ENCODE data around the gene GRID2. TPM values are rescaled to one million over a fixed set of nuclear protein-coding genes. Genes with fewer than 3 reads are reported as not detected.

The GRID2 gene
- total and polyA plus RNA-seq, 10 of the 15 experiments (the other 5 are each of a cell fraction or from before 2014, with no cell fraction given), result not detected

- no peak for TF ChIP-seq HDAC6 (IDR thresholded peaks at IDR 0.05; ENCODE audit: unreplicated experiment)
- TF ChIP-seq MEF2B (IDR thresholded peaks at IDR 0.05; ENCODE audit: partially characterized antibody, poor library complexity, severe bottlenecking), result peak; percentile 54
- no peak for TF ChIP-seq ZNF687 (IDR thresholded peaks at IDR 0.05)
- TF ChIP-seq IRF4 (IDR thresholded peaks at IDR 0.05; ENCODE audit: low read depth, low read length), result no peak
- TF ChIP-seq EGR1 (IDR thresholded peaks at IDR 0.05; ENCODE audit: borderline replicate concordance in 1 of 2, low read depth in 2 of 2, low read length in 2 of 2), result no peak
- no peak for TF ChIP-seq CEBPB (IDR thresholded peaks at IDR 0.05; ENCODE audit: borderline replicate concordance in 1 of 2, low read depth in 2 of 2, low read length in 2 of 2)
- no peak for TF ChIP-seq JUND (IDR thresholded peaks at IDR 0.05; ENCODE audit: low read depth, low read length)
- TF ChIP-seq RCOR1 (conservative IDR thresholded peaks at IDR 0.05; ENCODE audit: low read depth, low read length), result no peak
- TF ChIP-seq, protein P1, sequence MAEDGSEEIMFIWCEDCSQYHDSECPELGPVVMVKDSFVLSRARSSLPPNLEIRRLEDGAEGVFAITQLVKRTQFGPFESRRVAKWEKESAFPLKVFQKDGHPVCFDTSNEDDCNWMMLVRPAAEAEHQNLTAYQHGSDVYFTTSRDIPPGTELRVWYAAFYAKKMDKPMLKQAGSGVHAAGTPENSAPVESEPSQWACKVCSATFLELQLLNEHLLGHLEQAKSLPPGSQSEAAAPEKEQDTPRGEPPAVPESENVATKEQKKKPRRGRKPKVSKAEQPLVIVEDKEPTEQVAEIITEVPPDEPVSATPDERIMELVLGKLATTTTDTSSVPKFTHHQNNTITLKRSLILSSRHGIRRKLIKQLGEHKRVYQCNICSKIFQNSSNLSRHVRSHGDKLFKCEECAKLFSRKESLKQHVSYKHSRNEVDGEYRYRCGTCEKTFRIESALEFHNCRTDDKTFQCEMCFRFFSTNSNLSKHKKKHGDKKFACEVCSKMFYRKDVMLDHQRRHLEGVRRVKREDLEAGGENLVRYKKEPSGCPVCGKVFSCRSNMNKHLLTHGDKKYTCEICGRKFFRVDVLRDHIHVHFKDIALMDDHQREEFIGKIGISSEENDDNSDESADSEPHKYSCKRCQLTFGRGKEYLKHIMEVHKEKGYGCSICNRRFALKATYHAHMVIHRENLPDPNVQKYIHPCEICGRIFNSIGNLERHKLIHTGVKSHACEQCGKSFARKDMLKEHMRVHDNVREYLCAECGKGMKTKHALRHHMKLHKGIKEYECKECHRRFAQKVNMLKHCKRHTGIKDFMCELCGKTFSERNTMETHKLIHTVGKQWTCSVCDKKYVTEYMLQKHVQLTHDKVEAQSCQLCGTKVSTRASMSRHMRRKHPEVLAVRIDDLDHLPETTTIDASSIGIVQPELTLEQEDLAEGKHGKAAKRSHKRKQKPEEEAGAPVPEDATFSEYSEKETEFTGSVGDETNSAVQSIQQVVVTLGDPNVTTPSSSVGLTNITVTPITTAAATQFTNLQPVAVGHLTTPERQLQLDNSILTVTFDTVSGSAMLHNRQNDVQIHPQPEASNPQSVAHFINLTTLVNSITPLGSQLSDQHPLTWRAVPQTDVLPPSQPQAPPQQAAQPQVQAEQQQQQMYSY (CRISPR knock-in tag; IDR thresholded peaks at IDR 0.05), result no peak
- TF ChIP-seq RELB (IDR thresholded peaks at IDR 0.05; ENCODE audit: low read depth), result peak; percentile 65; the same call in 1 of the 2 replicates
- TF ChIP-seq, protein P2, sequence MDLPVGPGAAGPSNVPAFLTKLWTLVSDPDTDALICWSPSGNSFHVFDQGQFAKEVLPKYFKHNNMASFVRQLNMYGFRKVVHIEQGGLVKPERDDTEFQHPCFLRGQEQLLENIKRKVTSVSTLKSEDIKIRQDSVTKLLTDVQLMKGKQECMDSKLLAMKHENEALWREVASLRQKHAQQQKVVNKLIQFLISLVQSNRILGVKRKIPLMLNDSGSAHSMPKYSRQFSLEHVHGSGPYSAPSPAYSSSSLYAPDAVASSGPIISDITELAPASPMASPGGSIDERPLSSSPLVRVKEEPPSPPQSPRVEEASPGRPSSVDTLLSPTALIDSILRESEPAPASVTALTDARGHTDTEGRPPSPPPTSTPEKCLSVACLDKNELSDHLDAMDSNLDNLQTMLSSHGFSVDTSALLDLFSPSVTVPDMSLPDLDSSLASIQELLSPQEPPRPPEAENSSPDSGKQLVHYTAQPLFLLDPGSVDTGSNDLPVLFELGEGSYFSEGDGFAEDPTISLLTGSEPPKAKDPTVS (IDR thresholded peaks at IDR 0.05; ENCODE audit: low read depth, low read length), result no peak
- no peak for TF ChIP-seq SIX5 (IDR thresholded peaks at IDR 0.05; ENCODE audit: low read depth, low read length, severe bottlenecking)
- no peak for TF ChIP-seq TARDBP (IDR thresholded peaks at IDR 0.05; ENCODE audit: borderline replicate concordance)
- no peak for TF ChIP-seq YY1 (IDR thresholded peaks at IDR 0.05; ENCODE audit: low read depth, low read length)
- TF ChIP-seq, protein P3, sequence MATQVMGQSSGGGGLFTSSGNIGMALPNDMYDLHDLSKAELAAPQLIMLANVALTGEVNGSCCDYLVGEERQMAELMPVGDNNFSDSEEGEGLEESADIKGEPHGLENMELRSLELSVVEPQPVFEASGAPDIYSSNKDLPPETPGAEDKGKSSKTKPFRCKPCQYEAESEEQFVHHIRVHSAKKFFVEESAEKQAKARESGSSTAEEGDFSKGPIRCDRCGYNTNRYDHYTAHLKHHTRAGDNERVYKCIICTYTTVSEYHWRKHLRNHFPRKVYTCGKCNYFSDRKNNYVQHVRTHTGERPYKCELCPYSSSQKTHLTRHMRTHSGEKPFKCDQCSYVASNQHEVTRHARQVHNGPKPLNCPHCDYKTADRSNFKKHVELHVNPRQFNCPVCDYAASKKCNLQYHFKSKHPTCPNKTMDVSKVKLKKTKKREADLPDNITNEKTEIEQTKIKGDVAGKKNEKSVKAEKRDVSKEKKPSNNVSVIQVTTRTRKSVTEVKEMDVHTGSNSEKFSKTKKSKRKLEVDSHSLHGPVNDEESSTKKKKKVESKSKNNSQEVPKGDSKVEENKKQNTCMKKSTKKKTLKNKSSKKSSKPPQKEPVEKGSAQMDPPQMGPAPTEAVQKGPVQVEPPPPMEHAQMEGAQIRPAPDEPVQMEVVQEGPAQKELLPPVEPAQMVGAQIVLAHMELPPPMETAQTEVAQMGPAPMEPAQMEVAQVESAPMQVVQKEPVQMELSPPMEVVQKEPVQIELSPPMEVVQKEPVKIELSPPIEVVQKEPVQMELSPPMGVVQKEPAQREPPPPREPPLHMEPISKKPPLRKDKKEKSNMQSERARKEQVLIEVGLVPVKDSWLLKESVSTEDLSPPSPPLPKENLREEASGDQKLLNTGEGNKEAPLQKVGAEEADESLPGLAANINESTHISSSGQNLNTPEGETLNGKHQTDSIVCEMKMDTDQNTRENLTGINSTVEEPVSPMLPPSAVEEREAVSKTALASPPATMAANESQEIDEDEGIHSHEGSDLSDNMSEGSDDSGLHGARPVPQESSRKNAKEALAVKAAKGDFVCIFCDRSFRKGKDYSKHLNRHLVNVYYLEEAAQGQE (IDR thresholded peaks at IDR 0.05; ENCODE audit: low read depth, low read length), result no peak
These were observed 726.9 kb downstream of the GRID2 start (continued) for GRCh38 chr4:93030670-93031069.

Data from GM12878 (cell line).